ENCODE results near the gene MAP3K6.
"Not testable (repeated sequence)": the region's sequence is repeated elsewhere in the genome, so short reads cannot be mapped to it uniquely, and the experiment has no call there.

Gene MAP3K6

DNA sequence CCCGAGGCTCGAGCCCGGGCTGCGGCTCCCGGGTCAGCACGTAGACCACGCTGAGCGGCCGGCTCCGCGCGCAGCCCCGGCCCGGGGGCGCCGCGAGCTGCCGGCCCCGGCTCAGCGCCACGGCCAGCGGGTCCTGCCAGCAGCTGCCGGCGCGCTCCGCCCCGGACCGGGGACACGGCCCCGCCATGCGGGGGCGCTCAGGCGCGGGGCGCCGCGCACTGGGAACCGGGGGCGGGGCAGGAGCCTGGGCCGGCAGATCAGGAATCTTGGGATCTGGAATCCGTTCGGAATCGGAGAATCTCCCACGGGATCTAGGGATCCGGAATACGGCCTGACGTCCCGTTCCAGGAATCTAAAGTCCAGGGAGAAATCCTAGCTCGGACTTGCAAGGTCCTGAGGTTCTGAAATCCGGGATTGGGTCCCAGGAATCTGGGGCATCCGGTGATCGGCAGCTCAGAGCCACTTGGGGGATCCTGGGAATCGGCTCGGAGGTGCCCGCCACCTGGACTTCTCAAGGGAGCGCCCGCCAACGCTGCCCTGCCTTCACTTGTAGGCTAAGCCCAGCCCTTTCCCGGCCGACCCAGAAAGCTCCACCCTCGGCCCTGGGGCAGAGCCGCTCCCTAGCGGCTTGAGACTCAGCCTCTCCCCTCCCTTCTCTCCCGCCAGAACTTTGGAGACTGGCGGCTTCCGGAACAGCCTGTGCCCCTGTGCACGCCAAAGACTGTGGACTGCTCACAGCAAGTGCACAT, at the start of gene MAP3K6:
TSS of gene MAP3K6 (minus strand) at position 551 of the 749 bp plus-strand sequence. CDS start at position 187, 364 bp downstream.
- no peak for DNase-seq (ENCODE audit: low read depth)
- TF ChIP-seq CTCF (IDR thresholded peaks at IDR 0.05; ENCODE audit: low read depth, low read length, missing control alignments) = peak; percentile 51

GRCh38 chr1:27414091-27414490, 47.3 kb upstream of the MAP3K6 start:
- TF ChIP-seq CTCF (IDR thresholded peaks at IDR 0.05; ENCODE audit: low read depth, low read length, missing control alignments) = no peak
- no peak overlapping the region for H3K4me3 ChIP-seq (ENCODE audit: low read depth, low read length)
- no peak for DNase-seq (ENCODE audit: low read depth)

More for the DNA sequence above, at the start of gene MAP3K6:
- peak within 1 kb of the TSS; percentile 63 for H3K4me3 ChIP-seq (ENCODE audit: low read depth, low read length)

DNA sequence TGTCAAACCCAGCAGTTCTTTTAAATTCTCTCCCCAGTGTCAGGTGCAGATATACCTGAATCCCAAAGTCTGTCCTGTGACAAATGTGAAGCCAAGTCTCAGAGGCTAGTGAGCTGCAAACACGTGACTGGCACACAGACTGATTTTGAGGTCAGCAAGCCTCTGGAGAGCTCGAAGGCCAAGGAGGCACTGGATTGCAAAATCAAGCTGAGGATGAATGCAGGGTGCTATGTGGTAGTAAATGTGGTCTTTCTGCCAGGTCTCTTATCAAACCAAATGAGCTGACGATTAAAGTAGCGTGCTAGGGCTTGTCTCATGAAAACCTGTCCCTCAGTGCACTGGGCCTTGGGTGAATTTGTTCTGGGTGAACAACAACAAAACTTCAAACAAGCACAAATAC, 46.2 kb upstream of the MAP3K6 start:
- no peak for DNase-seq (ENCODE audit: low read depth)
- no peak overlapping the region for H3K4me3 ChIP-seq (ENCODE audit: low read depth, low read length)
- TF ChIP-seq CTCF (IDR thresholded peaks at IDR 0.05; ENCODE audit: low read depth, low read length, missing control alignments) = no peak

DNA sequence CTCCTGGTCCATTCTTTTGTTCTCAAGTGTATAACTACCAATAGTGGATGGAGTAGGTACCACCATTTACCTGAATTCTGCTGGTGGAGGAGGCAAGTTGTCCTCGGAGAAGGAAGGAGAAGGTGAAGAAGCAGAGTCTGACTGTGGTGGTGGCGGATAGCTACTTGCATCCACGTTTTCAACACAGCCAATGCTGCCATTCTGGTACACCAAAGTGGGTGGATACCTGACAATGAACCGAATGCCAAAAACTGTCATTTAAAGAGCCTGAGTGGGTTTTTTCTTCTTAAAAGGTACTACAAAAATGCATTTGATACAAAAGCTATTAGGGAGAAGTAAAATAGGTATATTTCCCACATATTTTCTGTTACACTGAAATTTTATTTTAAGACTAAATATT, 45.7 kb upstream of the MAP3K6 start:
- no peak overlapping the region for H3K4me3 ChIP-seq (ENCODE audit: low read depth, low read length)
- no peak for DNase-seq (ENCODE audit: low read depth)
- TF ChIP-seq CTCF (IDR thresholded peaks at IDR 0.05; ENCODE audit: low read depth, low read length, missing control alignments) = no peak

DNA sequence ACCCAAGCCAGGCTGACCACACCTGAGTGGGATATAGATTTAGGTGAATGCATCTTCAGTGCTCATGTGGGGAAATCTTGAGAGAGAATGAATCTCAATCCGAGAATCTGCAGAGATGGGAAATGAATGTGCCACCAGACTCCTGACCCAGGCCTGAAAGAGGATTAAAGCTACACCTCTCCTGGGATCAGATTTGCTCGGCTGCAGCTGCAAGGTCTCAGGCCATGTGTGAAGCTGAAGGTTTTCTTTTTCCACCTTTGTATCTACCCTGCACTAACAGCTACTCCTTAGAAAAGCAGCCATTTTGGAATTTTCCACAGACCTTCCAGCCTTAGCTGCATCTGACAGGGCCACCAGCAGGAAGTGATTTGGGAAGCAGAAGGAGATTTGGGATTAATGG, 43.9 kb upstream of the MAP3K6 start:
- TF ChIP-seq CTCF (IDR thresholded peaks at IDR 0.05; ENCODE audit: low read depth, low read length, missing control alignments) = no peak
- H3K4me3 ChIP-seq (ENCODE audit: low read depth, low read length) = no peak overlapping the region
- DNase-seq (ENCODE audit: low read depth) = no peak

DNA sequence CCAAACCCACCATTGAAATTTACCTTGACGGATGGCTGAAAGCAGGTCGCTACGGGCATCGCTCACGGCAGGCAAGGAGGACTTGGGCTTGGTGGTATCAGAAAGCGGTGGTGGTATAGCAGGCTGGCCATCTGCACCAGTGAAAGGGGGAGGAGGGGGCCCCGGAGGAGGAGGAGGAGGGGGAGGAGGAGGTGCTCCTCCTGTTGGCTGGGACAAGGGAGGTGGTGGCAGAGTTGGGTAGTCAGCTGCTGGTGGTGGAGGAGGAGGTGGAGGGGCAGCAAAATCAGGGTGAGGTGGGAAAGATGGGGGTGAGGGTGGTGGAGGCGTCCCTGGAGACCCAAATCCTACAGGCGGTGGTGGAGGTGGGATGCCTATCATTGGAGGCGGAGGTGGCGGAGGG, 42.9 kb upstream of the MAP3K6 start:
- no peak for TF ChIP-seq CTCF (IDR thresholded peaks at IDR 0.05; ENCODE audit: low read depth, low read length, missing control alignments)
- DNase-seq (ENCODE audit: low read depth) = no peak
- H3K4me3 ChIP-seq (ENCODE audit: low read depth, low read length) = no peak overlapping the region

DNA sequence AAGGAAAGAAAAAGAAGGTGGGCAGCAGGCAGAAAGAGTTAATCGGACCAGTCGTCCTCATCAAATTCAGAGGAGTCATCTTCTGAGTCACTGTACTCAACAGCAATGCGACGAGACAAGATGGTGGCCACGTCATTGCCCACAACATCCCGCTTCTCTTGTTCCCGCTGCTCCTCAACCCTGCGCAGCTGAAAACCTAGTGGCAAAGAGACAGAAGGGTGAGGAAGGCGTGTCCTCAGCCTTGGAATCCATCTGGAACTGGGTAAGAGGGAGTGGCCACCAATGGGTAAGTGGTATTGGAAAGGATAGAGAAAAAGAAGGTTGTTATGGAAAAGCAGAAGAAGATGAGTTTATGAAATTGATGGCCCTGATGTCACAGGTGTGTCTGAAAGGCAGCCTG, 41.4 kb upstream of the MAP3K6 start:
- no peak for DNase-seq (ENCODE audit: low read depth)
- TF ChIP-seq CTCF (IDR thresholded peaks at IDR 0.05; ENCODE audit: low read depth, low read length, missing control alignments) = no peak
- H3K4me3 ChIP-seq (ENCODE audit: low read depth, low read length) = no peak overlapping the region

- DNase-seq (ENCODE audit: low read depth); H3K4me3 ChIP-seq (ENCODE audit: low read depth, low read length): not testable (repeated sequence)
Measured at GRCh38 chr1:27406791-27407190, 40.0 kb upstream of the MAP3K6 start.

Measured in GM12864 (cell line).